Measurements from ENCODE around the gene EZR. TPM values are rescaled to one million over a fixed set of nuclear protein-coding genes. Genes with fewer than 3 reads are reported as not detected.

EZR gene
- total and polyA plus RNA-seq, 2 of the 8 experiments (the other 6 are each of a cell fraction or from before 2014, with no cell fraction given) = 122 to 286 TPM

DNA sequence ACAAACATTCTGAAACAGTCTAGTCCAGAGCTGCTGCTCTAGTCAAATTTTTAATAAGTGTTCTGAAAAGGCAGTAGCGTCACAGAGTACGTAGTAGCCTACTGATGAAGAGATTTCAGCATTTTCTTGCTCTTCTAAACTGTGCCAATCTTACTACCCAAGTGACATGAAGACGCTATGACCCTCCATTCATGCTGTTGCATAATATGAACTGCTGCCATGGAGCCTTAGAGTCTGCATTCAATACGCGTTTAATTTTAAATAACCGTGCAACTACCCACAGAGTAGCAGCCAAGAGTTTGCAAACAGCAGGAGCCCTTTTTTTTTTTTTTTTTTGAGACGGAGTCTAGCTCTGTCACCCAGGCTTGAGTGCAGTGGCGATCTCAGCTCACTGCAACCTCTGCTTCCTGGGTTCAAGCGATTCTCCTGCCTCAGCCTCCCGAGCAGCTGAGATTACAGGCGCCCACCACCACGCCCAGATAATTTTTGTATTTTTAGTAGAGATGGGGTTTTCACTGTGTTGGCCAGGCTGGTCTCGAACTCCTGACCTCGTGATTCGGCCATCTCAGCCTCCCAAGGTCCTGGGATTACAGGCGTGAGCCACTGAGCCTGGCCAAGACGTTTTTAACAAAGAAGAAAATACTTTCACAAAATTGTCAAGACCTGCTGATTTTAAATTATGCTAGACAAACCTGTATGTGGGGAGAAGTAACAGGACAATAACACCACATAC, 44.3 kb downstream of the EZR start:
- Histone ChIP-seq H2BK12ac (ENCODE audit: low read depth, low read length) (no peak overlapping the region), H2BK120ac (replicated peaks; ENCODE audit: low read depth, low read length) (no peak overlapping the region), H3K4me3 (ENCODE audit: extremely low read depth in 1 of 4, insufficient read depth in 2 of 4, low read depth in 3 of 4, low read length in 4 of 4) (no peak overlapping the region), H3K9ac (replicated peaks in 1 of 4; ENCODE audit: extremely low read depth in 1 of 4, low read depth in 3 of 4, low read length in 3 of 4) (no peak overlapping the region), H3K4me2 (ENCODE audit: insufficient read depth in 1 of 2, low read depth in 2 of 2, low read length in 2 of 2) (no peak overlapping the region), H3K36me3 (ENCODE audit: control insufficient read depth in 2 of 4, insufficient read depth in 4 of 4, low read length in 3 of 4) (peaks cover 38 to 95% (median 82%) of the 10 kb centered on the region in 4 experiments), H4K8ac (ENCODE audit: extremely low read depth, insufficient read depth, low read length) (no peak overlapping the region), H3K18ac (ENCODE audit: extremely low read depth, low read length) (no peak overlapping the region), H3K27me3 (replicated peaks in 1 of 4; ENCODE audit: control insufficient read depth in 3 of 4, extremely low read depth in 1 of 4, insufficient read depth in 3 of 4, low read length in 3 of 4) (no peaks in the 10 kb centered on the region), H2AK5ac (ENCODE audit: low read depth, low read length) (no peak overlapping the region), H3K79me2 (ENCODE audit: control insufficient read depth in 1 of 2, insufficient read depth in 2 of 2, low read length in 2 of 2) (peaks cover 0 to 53% of the 10 kb centered on the region in 2 experiments; a peak in 3 of 4 replicates), H2AFZ (ENCODE audit: low read length) (no peak overlapping the region), H3K23me2 (ENCODE audit: low read depth, low read length) (no peaks in the 10 kb centered on the region), H3K79me1 (ENCODE audit: low read depth, low read length) (peaks cover 15% of the 10 kb centered on the region), H3K4me1 (replicated peaks in 1 of 4; ENCODE audit: control insufficient read depth in 3 of 4, insufficient read depth in 4 of 4, low read length in 3 of 4) (peaks cover 0 to 5% (median 0%) of the 10 kb centered on the region in 4 experiments; a peak in 2 of 7 replicates), H3K23ac (ENCODE audit: insufficient read length) (no peak overlapping the region), H2BK5ac (ENCODE audit: low read depth, low read length) (no peak overlapping the region), H4K5ac (ENCODE audit: insufficient read length, low read depth, low read length) (no peak overlapping the region), H2BK15ac (ENCODE audit: low read length) (no peak overlapping the region), H3K4ac (replicated peaks; ENCODE audit: insufficient read length, low read depth, low read length) (no peak overlapping the region), H2BK20ac (ENCODE audit: low read length) (no peak overlapping the region), H4K91ac (replicated peaks; ENCODE audit: insufficient read length, low read length) (no peak overlapping the region), H3K9me3 (ENCODE audit: insufficient read depth in 2 of 2, low read depth in 1 of 2, low read length in 1 of 2) (no peaks in the 10 kb centered on the region), H4K20me1 (replicated peaks in 1 of 2; ENCODE audit: control insufficient read depth in 1 of 2, insufficient read depth in 2 of 2, low read length in 2 of 2) (peaks cover 20 to 37% of the 10 kb centered on the region in 2 experiments), H3K27ac (ENCODE audit: low read depth, low read length) (no peak overlapping the region), H3K56ac (replicated peaks; ENCODE audit: insufficient read length, low read depth, low read length) (no peak overlapping the region), H3K14ac (ENCODE audit: insufficient read length) (no peak overlapping the region)
- 96% methylated on average over 15 of the region's 17 CpGs; no CpG with 5 or more reads in 1 of the 2 experiments for WGBS, 2 experiments (ENCODE audit: extremely low coverage in 1 of 2, insufficient coverage in 1 of 2, insufficient read length in 1 of 2, insufficient replicate concordance in 2 of 2, low coverage in 1 of 2, low lambda C conversion rate in 2 of 2, missing lambda C conversion rate in 1 of 2)
- ChIA-PET CTCF (ENCODE audit: partially characterized antibody) (interaction anchor here (0.6 to 2.9 kb wide), 8 partner anchors 8 to 185 kb away, joined by 3 to 9 read pairs (median 3); no protein-coding TSS in a partner anchor), POLR2A (ENCODE audit: partially characterized antibody) (interaction anchor here (0.8 to 4.7 kb wide), 5 partner anchors 9 to 38 kb away, joined by 3 to 14 read pairs (median 10); no protein-coding TSS in a partner anchor)
- DNase-seq (ENCODE audit: low read depth in 1 of 2, low spot score in 2 of 2) = no peak
- FAIRE-seq = no peak
- no peak for TF ChIP-seq BRCA1 (IDR thresholded peaks at IDR 0.05; ENCODE audit: low read depth, low read length)
- no peak for TF ChIP-seq TAF7 (optimal IDR thresholded peaks at IDR 0.05; ENCODE audit: borderline replicate concordance, low read depth, low read length)
- no peak for TF ChIP-seq CBX8 (IDR thresholded peaks at IDR 0.05; ENCODE audit: borderline replicate concordance, low read depth, low read length)
- TF ChIP-seq CHD1 (IDR thresholded peaks at IDR 0.05; ENCODE audit: low read depth, low read length) = no peak
- TF ChIP-seq SUZ12 (IDR thresholded peaks at IDR 0.05; ENCODE audit: low read length) = no peak
- no peak for TF ChIP-seq RAD21 (IDR thresholded peaks at IDR 0.05 in 1 of 2, conservative IDR thresholded peaks at IDR 0.05 in 1 of 2; ENCODE audit: low read depth in 2 of 2, low read length in 2 of 2)
- TF ChIP-seq NRF1 (IDR thresholded peaks at IDR 0.05; ENCODE audit: low read depth, low read length) = no peak
- no peak for TF ChIP-seq BACH1 (IDR thresholded peaks at IDR 0.05; ENCODE audit: low read length)
- no peak for TF ChIP-seq EP300 (IDR thresholded peaks at IDR 0.05; ENCODE audit: borderline replicate concordance in 1 of 2, low read depth in 2 of 2, low read length in 2 of 2)
